ENCODE data around the gene NR5A2.

NR5A2 gene

DNA sequence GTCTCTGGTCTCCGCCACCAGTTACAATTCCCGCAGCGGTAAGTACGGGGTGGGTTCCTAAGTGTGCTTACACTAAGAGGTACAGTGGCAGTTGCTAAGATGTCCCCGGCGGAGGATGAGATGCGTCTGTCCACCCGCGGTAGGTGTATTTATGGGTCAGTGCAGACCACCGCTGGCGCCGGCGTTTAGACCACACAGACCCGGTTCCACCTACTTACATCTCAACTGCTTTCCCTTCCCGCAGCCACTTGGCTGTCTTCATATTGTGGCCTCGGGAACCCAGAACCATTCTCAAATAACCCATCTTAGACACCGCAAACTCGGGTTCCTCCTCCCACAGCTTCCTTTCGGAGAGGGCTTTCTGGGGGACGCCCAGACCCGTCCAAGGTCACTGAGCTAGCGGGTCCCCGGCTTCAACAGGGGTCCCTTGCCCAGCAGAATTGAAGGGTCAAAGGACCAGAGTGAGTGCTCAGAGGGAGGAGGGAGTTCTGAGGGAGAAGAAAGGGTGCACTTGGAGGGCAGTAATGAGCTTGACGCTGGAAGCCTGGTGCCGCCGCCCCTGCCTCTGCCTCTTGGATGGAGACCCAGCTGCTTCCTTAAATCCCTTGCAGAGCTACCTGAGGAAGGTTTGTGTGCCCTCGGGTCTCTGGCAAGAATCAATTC, 8.6 kb downstream of the NR5A2 start:
- DNase-seq (ENCODE audit: low spot score): peak; percentile 49

DNA sequence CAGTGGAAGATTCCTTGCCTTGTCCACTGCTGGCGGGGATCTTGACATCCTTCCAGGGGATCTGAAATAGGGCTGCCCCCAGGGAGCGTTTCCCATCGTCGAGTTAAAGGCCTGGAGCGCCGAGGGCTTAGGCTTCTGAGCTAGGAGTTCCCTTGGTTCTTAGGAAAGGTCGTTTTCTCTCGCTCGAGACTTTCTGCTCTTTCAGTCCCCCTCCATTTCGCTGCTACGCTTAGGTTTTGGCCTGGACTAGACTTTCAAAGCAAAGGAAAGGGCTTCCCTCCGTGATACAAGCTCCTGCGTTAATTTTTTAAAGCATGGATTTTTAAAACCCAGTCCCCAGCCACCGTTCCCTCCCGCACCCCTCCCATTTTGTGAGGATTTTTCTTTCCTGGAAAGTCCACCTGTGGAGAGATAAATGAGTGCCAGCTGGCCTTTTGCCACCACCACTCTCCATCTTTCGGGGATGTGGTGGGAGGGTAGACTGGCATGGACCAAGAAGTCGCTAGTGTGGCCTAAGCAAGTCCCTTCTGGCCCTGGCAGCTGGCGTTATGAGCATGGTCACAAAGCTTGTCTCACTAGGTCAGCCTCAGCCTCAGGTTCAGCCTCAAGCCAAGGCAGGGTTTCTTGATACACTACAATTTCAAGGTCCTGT, 9.2 kb downstream of the NR5A2 start:
- no peak for DNase-seq (ENCODE audit: low spot score)

DNA sequence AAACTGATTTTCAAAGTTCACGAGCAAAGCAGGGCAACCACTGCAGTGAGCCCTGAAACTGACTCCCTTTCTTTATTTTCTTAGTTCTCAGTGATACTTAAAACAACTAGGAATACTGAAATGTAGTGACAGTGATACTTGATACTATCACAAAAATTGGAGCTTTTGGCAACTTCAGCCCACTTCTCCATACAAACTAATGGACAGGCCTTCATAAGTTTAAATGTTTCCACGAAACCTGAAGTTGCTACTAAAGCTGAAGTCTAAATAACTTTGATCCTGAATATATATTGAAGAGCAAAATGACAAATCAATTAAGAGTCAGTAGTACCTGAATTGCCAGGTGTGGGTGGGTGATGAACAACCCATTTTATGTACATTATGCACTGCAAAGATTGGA, 10.0 kb downstream of the NR5A2 start:
- no peak for DNase-seq (ENCODE audit: low spot score)

DNA sequence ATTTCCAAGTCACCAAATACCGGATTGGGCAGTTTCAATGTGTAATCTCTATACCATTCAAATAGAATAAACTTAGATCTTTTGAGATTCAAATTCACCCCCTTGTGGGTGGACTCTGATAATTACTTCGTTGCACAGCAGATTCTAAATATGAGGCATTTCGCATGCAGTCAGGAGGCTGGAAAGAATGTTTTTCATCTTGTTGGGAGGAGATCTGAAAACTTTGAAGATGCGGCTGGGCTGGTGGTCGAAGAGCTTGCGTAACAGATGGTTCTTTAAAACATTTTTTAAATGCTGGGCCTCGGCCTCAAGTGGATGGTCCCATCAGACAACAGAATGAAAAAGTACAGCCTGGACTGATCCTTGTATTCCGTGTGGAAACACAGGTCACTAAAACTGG, 10.4 kb downstream of the NR5A2 start:
- no peak for DNase-seq (ENCODE audit: low spot score)

DNA sequence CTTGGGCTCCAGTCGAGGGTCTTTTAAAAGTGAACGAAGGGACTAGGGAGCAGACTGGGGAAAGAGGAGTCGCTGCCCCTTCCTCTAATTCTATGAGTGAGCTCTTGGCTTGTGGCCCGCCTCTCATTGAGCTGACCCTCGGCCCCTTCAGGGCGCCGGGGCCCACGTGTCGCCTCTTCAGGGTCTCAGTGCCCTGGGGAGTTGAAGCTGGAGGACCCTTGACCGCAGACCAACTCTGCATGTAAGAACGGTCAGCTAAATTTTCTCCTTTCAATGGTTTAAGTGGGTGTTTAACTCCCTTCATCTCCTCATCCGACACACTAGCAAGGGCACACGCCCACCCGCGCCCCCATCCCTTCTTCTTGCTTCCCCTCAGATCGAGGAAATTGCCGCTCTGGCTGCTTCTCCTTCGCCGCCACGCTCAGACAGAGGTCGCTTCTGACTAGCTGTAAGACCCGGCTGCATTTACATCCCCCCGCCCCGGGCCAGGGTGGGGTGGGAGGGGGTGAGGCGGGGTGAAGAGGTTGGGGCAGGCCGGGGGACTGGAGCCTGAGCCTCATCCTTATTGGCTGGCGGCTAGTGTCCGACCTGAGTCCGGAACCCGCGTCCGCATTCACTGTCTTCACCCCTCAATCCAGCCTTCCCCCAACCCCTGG, 10.9 kb downstream of the NR5A2 start:
- DNase-seq (ENCODE audit: low spot score): peak; percentile 86

DNA sequence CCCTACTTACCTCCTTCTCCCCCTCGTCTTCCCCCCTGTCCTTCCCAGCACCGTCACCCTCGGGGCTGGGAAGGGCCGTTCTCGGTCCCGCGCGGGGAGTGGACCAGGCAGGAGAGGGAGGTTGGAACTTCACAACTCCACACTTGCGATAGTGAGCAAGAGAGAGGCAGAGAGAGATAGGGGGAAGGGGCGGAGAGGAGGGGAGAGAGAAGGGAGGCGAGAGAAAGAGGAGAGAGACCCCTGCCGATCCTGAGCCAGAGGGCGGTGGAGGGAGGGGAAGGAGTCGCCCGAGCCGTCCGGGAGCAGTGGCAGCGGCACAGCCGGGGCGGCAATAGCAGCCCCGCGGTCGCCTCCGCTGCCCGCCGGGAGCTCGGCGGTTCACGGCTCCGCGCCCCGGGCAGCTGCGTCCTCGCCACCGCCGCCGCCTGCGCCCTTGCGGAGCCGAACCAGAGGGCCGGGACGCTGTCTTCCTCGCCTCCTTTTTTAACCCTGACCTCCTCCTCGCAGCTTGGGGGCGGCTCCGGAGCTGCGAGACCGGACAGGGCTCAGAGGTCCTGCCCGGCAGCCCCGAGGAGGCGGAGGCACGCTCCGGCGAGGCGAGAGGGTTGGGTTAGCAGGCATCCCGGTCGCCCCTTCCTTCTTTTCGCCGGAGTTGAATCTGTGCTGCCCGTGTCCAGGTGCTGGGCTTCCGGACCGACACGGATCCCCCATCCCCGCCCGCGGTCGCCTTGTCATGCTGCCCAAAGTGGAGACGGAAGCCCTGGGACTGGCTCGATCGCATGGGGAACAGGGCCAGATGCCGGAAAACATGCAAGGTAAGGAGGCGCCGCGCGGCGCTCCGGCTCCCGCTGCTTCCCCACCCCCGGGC, 11.7 kb downstream of the NR5A2 start:
- DNase-seq (ENCODE audit: low spot score): peak; percentile 65

DNA sequence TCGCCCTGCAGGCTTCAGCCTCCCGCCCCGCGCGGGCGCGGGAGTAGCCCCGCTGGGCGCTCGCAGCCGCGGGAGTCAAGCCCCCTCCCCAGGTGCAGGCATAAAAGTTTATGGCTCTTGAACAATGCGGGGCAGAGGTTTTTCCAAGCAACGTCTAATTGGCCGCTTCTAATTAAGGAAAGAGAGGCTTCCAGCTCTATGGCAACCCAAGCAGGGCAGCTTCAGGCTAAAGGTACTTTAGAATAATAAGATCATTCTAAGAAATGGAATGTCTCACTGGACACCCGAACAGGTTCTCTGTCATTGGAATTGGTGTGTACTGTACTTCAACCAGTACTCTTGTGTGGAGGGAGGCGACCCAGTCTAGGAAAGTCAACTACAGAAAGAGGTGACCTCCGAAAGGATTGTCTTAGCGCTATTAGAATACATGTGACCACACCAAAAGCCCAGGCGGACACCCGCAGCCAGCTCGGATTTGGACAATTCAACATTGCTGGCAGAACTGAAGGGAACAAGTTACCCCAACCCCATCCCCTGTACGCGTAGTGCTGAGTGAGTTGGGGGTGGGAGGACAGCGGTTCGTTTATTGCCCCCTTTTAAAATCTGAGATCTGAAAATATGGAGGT, 12.5 kb downstream of the NR5A2 start:
- DNase-seq (ENCODE audit: low spot score): no peak

DNA sequence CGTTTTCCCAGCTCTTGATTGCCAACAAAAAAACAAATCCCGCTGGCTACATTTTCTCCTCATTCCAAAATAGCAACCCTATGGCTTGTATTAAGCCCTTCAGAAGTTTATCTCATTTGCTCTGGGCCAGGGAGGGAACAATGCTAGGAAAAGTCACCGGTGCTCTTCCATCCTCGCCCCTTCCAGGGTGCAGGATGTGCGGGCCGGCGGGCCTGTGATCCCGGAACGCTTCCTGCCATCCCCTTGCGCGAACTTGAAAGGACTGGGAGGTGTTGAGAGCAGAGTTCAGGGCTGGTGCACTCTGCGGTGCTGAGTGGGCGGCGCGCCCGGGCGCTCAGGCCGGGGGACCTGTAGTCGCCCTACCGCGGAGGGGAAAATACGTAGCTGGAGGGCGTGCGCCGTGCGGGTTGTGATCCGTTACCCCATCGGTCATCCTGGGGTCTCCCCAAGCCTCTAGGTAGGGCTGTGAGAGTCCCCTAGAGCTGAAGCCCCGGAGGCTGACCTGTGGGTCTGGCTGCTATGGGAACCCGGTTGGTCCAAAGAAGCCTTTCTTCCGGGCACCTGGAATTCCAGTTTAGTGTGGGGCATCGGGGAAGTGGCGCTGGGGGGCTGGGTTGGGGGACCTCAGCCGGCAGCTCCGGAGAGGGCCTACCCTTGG, 13.1 kb downstream of the NR5A2 start:
- DNase-seq (ENCODE audit: low spot score): peak; percentile 29

DNA sequence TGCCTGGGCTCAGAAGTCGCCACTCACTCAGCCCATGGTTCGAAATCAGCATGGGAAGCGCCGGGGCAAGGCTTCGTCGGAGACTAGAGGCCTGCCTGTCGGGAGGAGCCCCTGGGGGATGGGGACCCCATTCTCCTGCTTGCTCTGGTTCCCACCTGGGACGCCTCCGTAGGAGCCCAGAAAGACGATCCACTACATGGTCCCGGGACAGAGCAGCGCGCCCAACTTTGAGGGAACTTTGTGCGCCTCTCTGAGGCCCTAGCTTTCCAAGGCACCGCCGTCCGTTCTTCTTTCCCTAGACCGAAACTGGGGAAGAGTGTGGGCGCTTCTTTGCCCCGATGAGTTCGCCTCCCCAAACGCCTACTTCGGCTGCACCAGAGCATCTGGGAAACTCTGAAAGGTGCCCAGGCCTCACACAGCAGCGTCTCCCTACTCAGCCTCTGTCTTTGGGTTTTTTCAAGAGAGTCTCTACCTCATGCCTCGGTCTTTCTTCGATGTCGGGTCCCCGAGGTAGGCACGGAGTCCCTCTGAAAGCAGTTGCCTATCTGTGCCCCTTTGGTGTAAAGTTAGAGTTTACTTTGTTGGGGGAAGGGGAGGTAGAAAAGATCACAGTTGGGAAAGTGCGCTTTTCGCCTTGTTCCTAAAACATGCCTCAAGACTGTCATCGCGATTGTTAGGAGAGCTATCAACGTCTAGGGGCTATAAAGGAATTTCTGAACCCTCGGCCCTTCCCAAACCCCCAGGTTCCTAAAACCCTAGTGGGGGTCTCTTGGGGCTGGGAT, 14.0 kb downstream of the NR5A2 start:
- DNase-seq (ENCODE audit: low spot score): no peak

DNA sequence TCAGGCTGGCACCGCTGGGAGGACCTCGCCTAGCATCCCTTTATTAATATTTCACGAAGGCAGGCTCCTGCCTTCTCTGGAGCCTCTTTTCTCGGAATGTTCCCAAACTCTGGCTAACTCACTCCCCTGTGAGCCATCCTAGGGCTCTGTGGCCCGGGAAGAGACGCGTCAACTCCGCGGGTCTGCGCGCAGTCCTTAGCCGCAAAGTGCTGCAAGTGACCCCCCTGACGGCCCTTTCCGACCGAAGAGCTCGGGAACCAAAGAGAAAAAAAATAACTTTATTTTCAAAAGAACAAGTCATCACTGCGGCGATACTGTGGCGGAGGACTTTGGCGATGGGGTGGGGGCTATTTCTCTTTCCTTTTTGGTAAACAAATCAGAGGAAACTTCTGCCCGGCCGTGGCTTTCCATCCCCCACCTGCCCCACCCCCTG, 14.6 kb downstream of the NR5A2 start:
- DNase-seq (ENCODE audit: low spot score): no peak

DNA sequence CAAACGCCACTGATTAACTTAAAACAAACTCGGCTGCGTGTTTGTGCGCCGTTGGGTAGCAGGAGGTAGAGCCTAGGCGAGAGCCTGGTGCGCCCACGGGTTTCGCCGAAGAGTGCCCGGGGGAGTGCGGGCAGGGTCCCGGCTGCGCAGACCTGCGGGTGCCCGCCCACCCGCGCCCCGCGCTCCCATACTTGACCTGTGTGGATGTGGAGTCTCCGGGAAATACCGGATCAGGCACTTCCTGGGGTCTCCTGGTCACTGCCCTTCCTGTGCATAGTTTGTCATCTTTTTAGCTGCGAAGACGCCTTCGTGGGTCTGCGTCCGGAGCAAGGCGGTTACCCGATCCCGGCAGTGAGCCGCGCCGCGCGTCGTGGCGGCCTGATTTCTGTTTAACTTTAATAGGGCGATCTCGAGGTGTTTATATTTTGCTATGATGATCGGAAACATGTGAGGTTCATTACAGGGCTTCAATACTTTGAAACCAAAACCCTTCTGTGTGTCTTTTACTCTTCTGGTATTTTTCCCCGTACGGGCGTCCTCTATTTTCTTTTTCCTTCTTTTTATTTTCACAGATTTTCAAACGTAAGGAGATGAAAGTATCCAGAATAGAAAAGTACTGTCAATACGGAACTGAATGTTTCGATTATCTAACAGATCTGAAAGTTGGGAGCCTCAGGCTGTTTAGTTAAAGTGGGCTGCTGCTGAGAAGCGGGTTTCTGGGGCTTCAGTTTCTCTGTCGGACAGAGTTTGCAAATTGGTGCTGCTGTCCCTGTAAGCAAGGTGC, 15.2 kb downstream of the NR5A2 start:
- peak; percentile 23 for DNase-seq (ENCODE audit: low spot score)

DNA sequence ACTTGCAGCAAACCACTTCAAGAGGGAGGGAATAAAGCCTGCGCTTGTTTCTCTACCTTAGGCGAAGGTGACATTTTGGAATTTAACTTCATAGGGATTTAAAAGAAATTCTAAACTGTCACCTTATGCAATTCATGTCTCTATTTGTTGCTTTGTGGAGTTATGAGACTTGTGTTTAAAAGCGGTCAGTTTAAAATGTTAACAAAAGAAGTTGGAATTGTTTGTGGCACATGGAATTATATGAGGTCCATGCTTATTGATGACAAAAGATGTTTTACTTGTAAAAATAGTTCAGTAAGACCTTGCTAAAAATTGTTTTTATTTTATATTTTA, 15.8 kb downstream of the NR5A2 start:
- no peak for DNase-seq (ENCODE audit: low spot score)

DNA sequence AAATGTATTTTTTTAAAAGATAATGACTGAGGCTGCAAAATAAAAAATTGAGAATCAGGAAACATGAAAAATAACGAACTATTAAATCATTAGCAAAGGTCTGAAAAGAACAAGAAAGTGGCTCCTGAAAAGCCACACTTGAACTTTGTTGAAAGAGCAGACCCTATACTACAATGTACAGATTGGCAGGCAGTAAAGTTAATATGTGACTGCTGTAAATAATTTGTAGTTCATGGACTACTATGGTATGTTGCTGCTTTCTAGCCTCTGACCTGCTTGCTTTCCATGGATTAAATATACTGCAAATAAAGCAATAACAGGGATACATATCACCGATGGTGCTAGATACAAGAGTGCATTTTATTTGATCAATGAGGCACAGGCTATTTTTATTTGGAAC, 18.6 kb downstream of the NR5A2 start:
- no peak for DNase-seq (ENCODE audit: low spot score)

DNA sequence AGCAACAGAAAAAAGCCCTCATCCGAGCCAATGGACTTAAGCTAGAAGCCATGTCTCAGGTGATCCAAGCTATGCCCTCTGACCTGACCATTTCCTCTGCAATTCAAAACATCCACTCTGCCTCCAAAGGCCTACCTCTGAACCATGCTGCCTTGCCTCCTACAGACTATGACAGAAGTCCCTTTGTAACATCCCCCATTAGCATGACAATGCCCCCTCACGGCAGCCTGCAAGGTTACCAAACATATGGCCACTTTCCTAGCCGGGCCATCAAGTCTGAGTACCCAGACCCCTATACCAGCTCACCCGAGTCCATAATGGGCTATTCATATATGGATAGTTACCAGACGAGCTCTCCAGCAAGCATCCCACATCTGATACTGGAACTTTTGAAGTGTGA, 20.7 kb downstream of the NR5A2 start:
- DNase-seq (ENCODE audit: low spot score): peak; percentile 65

DNA sequence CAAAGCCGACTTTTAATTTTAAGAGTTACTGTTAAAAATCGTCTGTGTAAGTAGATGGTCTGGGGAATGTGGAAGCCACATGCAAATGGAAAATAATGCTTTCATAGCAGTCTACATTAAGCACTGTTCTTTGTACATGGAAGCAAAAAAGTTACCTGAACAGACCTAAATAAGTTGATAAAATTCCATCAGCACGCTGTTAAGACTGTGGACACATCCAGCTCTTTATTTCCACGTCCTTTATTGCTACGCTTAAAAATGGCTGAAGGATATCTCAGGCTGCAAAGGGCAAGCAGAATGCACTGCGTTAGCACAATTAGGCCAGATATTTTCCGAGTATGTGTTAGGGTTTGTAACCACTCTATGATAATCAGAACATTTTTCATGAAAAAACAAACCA, 22.3 kb downstream of the NR5A2 start:
- DNase-seq (ENCODE audit: low spot score): no peak

DNA sequence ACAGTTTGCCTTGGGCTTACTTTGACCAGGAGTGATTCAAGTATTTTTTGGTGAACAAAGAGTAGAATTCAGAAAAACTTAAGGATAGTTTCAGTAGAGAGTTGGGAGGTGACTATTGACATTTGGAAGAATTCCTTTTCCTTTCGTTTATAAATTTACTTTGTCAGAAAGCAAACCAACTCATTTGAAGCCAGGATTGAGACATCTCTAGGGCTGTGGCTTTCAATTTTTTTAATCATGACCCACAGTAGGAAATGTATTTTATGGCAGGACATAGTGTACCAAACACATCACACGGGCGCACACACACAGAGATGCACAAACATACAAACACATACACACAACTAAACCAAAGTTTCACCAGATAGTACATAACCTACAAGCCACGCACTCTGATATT, 24.1 kb downstream of the NR5A2 start:
- DNase-seq (ENCODE audit: low spot score): no peak

DNA sequence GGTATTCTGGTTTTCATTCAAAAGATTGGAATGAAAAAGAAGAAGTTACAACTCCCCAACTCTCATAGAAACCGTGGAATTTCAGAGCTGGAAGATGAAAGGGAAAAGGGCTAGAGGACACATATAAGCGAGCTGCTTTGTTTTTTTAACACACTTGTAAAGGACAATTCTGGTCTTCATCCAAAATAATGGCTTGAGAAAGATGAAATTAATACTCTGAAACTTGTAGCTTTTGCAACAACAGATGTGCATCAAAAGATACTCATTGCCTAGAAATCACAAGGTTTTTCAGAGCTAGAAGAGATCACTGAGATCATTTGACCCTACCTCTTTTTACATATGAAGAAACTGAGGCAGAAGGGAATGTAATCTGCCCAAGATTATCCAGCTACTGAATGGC, 25.6 kb downstream of the NR5A2 start:
- no peak for DNase-seq (ENCODE audit: low spot score)

DNA sequence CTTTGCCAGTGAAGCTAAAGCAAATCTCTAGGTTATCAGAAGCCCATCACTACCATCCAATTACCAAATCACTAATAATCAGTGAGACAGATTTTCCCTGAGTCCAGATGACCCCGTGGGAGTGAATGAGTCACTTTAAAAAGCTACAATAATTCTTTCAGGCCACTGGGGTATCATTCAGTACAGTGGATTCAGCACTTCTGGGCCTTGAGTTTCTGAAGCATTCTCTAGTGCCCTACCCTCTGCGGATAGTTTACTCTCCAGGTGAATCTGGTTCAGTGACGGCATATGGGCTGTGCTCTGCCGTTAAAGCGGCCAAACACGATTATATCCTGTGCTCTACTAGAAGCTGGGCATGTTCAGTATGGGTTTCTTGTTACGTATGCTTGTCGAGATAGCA, 26.1 kb downstream of the NR5A2 start:
- DNase-seq (ENCODE audit: low spot score): no peak

DNA sequence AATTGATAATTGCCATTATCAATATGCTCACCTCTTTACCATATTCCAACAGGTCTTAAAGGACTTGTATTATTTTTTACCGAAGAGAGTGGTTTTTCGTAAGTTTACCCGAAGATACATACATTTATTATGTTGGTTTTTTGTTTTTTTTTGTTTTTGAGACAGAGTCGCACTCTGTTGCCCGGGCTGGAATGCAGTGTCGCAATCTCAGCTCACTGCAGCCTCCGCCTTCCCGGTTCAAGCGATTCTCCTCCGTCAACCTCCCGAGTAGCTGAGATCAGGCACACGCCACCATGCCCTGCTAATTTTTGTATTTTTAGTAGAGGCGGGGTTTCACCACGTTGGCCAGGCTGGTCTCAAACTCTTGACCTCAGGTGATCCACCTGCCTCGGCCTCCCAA, 30.8 kb downstream of the NR5A2 start:
- DNase-seq (ENCODE audit: low spot score): no peak

DNA sequence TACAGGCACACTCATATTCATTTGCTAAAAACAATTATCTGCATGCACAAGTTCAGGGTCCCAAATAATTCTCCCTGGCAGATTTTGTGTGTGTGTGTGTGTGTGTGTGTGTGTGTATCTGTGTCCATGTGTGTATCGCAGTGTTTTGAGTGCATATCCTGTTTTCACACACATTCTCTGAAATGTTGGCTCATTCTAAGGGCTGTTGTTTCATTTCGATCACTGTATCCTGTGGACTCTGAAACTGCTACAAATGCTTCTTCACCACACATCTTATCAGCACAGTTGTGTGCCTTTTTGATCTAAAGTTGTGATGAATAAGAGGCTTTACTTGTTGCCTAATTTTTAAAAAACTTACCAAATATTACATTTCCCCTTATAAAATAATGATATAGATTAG, 34.6 kb downstream of the NR5A2 start:
- DNase-seq (ENCODE audit: low spot score): no peak
